Measurements from ENCODE around the gene BICRAL.
"Not testable (repeated sequence)": the region's sequence is repeated elsewhere in the genome, so short reads cannot be mapped to it uniquely, and the experiment has no call there.

BICRAL gene

GRCh38 chr6:42891199-42891722, 109.4 kb downstream of the BICRAL start:
- no peak for DNase-seq

- DNase-seq: not testable (repeated sequence)
Measured at GRCh38 chr6:42894041-42894828, 112.4 kb downstream of the BICRAL start.

- no peak for DNase-seq
Measured at GRCh38 chr6:42896178-42896719, 114.4 kb downstream of the BICRAL start.

- DNase-seq: peak; percentile 54
Measured at GRCh38 chr6:42898891-42899361, 117.1 kb downstream of the BICRAL start.

GRCh38 chr6:42899871-42900270, 118.0 kb downstream of the BICRAL start:
- DNase-seq: peak; percentile 47

- DNase-seq: peak; percentile 70
Measured at GRCh38 chr6:42901538-42901957, 119.7 kb downstream of the BICRAL start.

GRCh38 chr6:42902429-42903263, 120.8 kb downstream of the BICRAL start:
- not testable (repeated sequence) for DNase-seq

- DNase-seq: no peak
Measured at GRCh38 chr6:42904467-42904866, 122.6 kb downstream of the BICRAL start.

GRCh38 chr6:42907336-42907735, 125.5 kb downstream of the BICRAL start:
- peak; percentile 52 for DNase-seq

- no peak for DNase-seq
Measured at GRCh38 chr6:42909835-42910234, 128.0 kb downstream of the BICRAL start.

GRCh38 chr6:42911171-42912021, 129.5 kb downstream of the BICRAL start:
- peak; percentile 73 for DNase-seq

- DNase-seq: no peak
Measured at GRCh38 chr6:42914546-42914945, 132.7 kb downstream of the BICRAL start.

- DNase-seq: no peak
Measured at GRCh38 chr6:42915732-42916131, 133.9 kb downstream of the BICRAL start, which contains the start of gene PTCRA. TSS of gene PTCRA (plus strand) at chr6:42916053. CDS start at chr6:42916070, 17 bp downstream.

GRCh38 chr6:42916288-42916687, 134.4 kb downstream of the BICRAL start:
- DNase-seq: no peak
